ENCODE data around the gene FIBCD1. TPM values are rescaled to one million over a fixed set of nuclear protein-coding genes. Genes with fewer than 3 reads are reported as not detected.

Gene FIBCD1
- total and polyA plus RNA-seq, 4 donors, result 0.97 to 7.7 (median 4.1) TPM

GRCh38 chr9:130936285-130937117 is 2.5 kb downstream of the FIBCD1 start:
- Histone ChIP-seq H3K27ac (ENCODE audit: low read depth in 1 of 2, low read length in 1 of 2) (peak overlapping the region in 1 of 2 donors; percentile 57), H3K4me1 (ENCODE audit: control insufficient read depth in 5 of 5, insufficient read depth in 5 of 5, low read length in 5 of 5) (peaks cover 0 to 52% (median 9%) of the 10 kb centered on the region in 5 donors), H3K9ac (ENCODE audit: insufficient read depth in 1 of 2, low read length in 2 of 2) (no peak overlapping the region), H3K4me3 (no peak overlapping the region), H3K36me3 (ENCODE audit: control insufficient read depth in 4 of 4, insufficient read depth in 4 of 4, low read length in 4 of 4) (no peaks in the 10 kb centered on the region), H3K9me3 (ENCODE audit: control insufficient read depth in 4 of 4, insufficient read depth in 3 of 4, low read length in 3 of 4) (no peaks in the 10 kb centered on the region), H3K27me3 (ENCODE audit: control insufficient read depth in 3 of 3, insufficient read depth in 3 of 3, low read length in 2 of 3) (peaks cover 13 to 36% (median 15%) of the 10 kb centered on the region in 3 donors)
- 35 to 41% methylated on average over 12 of the region's 12 CpGs for WGBS, 2 donors
- DNase-seq (peak; percentile 61 to 73 (median 63)), ATAC-seq (ENCODE audit: insufficient read depth, low FRiP score) (no peak)
- no peak for TF ChIP-seq CTCF (IDR thresholded peaks at IDR 0.05; ENCODE audit: control extremely low read depth, extremely low read depth)

GRCh38 chr9:130935648-130936271 is 3.3 kb downstream of the FIBCD1 start:
- Histone ChIP-seq H3K9ac (ENCODE audit: insufficient read depth in 1 of 2, low read length in 2 of 2) (no peak overlapping the region), H3K27ac (ENCODE audit: low read depth in 1 of 2, low read length in 1 of 2) (peak overlapping the region in 1 of 2 donors; percentile 57), H3K4me1 (ENCODE audit: control insufficient read depth in 5 of 5, insufficient read depth in 5 of 5, low read length in 5 of 5) (peaks cover 0 to 58% (median 9%) of the 10 kb centered on the region in 5 donors), H3K36me3 (ENCODE audit: control insufficient read depth in 4 of 4, insufficient read depth in 4 of 4, low read length in 4 of 4) (no peaks in the 10 kb centered on the region), H3K27me3 (ENCODE audit: control insufficient read depth in 3 of 3, insufficient read depth in 3 of 3, low read length in 2 of 3) (peaks cover 11 to 33% (median 15%) of the 10 kb centered on the region in 3 donors), H3K4me3 (no peak overlapping the region), H3K9me3 (ENCODE audit: control insufficient read depth in 4 of 4, insufficient read depth in 3 of 4, low read length in 3 of 4) (no peaks in the 10 kb centered on the region)
- ATAC-seq (ENCODE audit: insufficient read depth, low FRiP score) (no peak), DNase-seq (peak; percentile 35 to 57 (median 41))
- no peak for TF ChIP-seq CTCF (IDR thresholded peaks at IDR 0.05; ENCODE audit: control extremely low read depth, extremely low read depth)
- WGBS, 2 donors, result 72 to 78% methylated on average over 13 of the region's 13 CpGs

GRCh38 chr9:130934702-130935647 is 4.1 kb downstream of the FIBCD1 start:
- ATAC-seq (ENCODE audit: insufficient read depth, low FRiP score), result no peak

More at GRCh38 chr9:130934702-130935647, 4.1 kb downstream of the FIBCD1 start:
- Histone ChIP-seq H3K27ac (ENCODE audit: low read depth in 1 of 2, low read length in 1 of 2) (peak overlapping the region in 1 of 2 donors; percentile 38), H3K9me3 (ENCODE audit: control insufficient read depth in 4 of 4, insufficient read depth in 3 of 4, low read length in 3 of 4) (no peaks in the 10 kb centered on the region), H3K9ac (ENCODE audit: insufficient read depth in 1 of 2, low read length in 2 of 2) (no peak overlapping the region), H3K4me1 (ENCODE audit: control insufficient read depth in 5 of 5, insufficient read depth in 5 of 5, low read length in 5 of 5) (peaks cover 0 to 58% (median 7%) of the 10 kb centered on the region in 5 donors), H3K4me3 (no peak overlapping the region), H3K27me3 (ENCODE audit: control insufficient read depth in 3 of 3, insufficient read depth in 3 of 3, low read length in 2 of 3) (peaks cover 6 to 26% (median 14%) of the 10 kb centered on the region in 3 donors), H3K36me3 (ENCODE audit: control insufficient read depth in 4 of 4, insufficient read depth in 4 of 4, low read length in 4 of 4) (no peaks in the 10 kb centered on the region)
- 56 to 69% methylated on average over 16 of the region's 16 CpGs for WGBS, 2 donors
- no peak for TF ChIP-seq CTCF (IDR thresholded peaks at IDR 0.05; ENCODE audit: control extremely low read depth, extremely low read depth)
- peak; percentile 42 to 73 (median 58) for DNase-seq

Data from lung (tissue), 12 donors.